Heart left ventricle (tissue), 16 donors: ENCODE data around the gene ACVR2A. TPM values are rescaled to one million over a fixed set of nuclear protein-coding genes. Genes with fewer than 3 reads are reported as not detected.

Experiments
- ATAC-seq, 4 donors: fragments of 200-7000 bp; cut with Tn5 transposase; one replicate each; pipeline ENCODE4 v1.9.1; 2020 to 2022; ENCODE audit warnings: moderate library complexity in 4 of 4, mild to moderate bottlenecking in 3 of 4, moderate number of reproducible peaks in 1 of 4
- DNase-seq, 5 donors: peaks; one replicate each; pipeline ENCODE4 v3.0.0-alpha.2; 2020
- H3K27ac ChIP-seq, 12 donors: fragments of 200-600 bp; sonication (generic) in 4 of 12; one replicate each; pipeline versions ENCODE4 v1.5.0 to v1.8.0; 2016 to 2022; ENCODE audit warnings: mild to moderate bottlenecking in 2 of 12
- H3K27me3 ChIP-seq, 9 donors: fragments of 200-600 bp; sonication (generic) in 2 of 9; one replicate each; pipeline versions ENCODE4 v1.5.1 to v1.8.0; 2016 to 2022; ENCODE audit warnings: mild to moderate bottlenecking in 3 of 9
- H3K36me3 ChIP-seq, 9 donors: fragments of 200-600 bp; sonication (generic) in 2 of 9; one replicate each; pipeline versions ENCODE4 v1.5.0 to v1.8.0; 2018 to 2022; ENCODE audit warnings: mild to moderate bottlenecking in 2 of 9
- H3K4me1 ChIP-seq, 12 donors: fragments of 200-600 bp; sonication (generic) in 4 of 12; one replicate each; pipeline versions ENCODE4 v1.5.0 to v1.8.0; 2016 to 2022; ENCODE audit warnings: mild to moderate bottlenecking in 3 of 12
- H3K4me3 ChIP-seq, 12 donors: fragments of 200-600 bp; sonication (generic) in 4 of 12; one replicate each; pipeline versions ENCODE4 v1.5.0 to v1.8.0; 2017 to 2022; ENCODE audit warnings: mild to moderate bottlenecking in 9 of 12, moderate library complexity in 4 of 12
- H3K9me3 ChIP-seq, 12 donors: fragments of 200-600 bp; sonication (generic) in 4 of 12; one replicate each; pipeline versions ENCODE4 v1.5.0 to v1.8.0; 2016 to 2022; ENCODE audit warnings: mild to moderate bottlenecking in 1 of 12
- POLR2A ChIP-seq, 2 donors: fragments of 450-650 bp; IDR thresholded peaks; one replicate each; pipeline ENCODE4 v1.6.1; 2017; ENCODE audit warnings: antibody characterized with exemption in 2 of 2, mild to moderate bottlenecking in 2 of 2, moderate library complexity in 2 of 2
- WGBS, 4 donors: extraction: QIAGEN DNeasy Blood & Tissue Kit in 2 of 4; methylation state at CpG; one replicate each; pipeline versions ENCODE4 v1.1.5 to v1.1.7; 2013 to 2018; 5-methylcytosine and 5-hydroxymethylcytosine counted together
- intact Hi-C, 10 donors: fragments of 100-400 bp; cut with DNase I; formaldehyde crosslinking; loops; one replicate each; pipeline versions ENCODE4 v1.11.1 to v1.14.2; 2022
- polyA plus RNA-seq, 2 donors: library from polyadenylated mRNA; stranded (reverse); fragments of 200-250 nt; gene quantifications; one replicate each; pipeline ENCODE4 v1.2.3, GENCODE V29; 2013
- total RNA-seq, 9 donors: library from RNA; depleted of rRNA in 2 of 9; stranded (reverse); fragments of >200 nt in 2 of 9; fragmentation: NEBNext Ultra II Directional in 3 of 9; extraction: Animal tissue kit (Norgen Biotek cat#: 25700) in 3 of 9; gene quantifications; one replicate each; pipeline versions ENCODE4 v1.1.0 to v1.2.4, GENCODE V29; 2016 to 2023
- TF ChIP-seq, protein P1 (sequence below), 12 donors: fragments of 200-600 bp; sonication (generic) in 4 of 12; IDR thresholded peaks; one replicate each; pipeline versions ENCODE4 v1.5.0 to v1.8.0; 2018 to 2022; ENCODE audit warnings: antibody characterized with exemption in 12 of 12, mild to moderate bottlenecking in 5 of 12
- donor health status: ischemic (EF 13 %, LVEDD 7.1; RV severe dilation, severe dysfunction).
- donor health status: healthy with polysubstance abuse.
- donor health status: DM: no; HTN: yes; CAD: no.
- donor health status: DM: no; HTN: no; CAD: no.
- donor health status: ischemic (EF 25% LVEDD 6.9; RV normal size, moderate dysfunction).
- donor health status: ischemic (EF 25% LVEDD 5.7; RV mildly dilated, moderate dysfunction).
- donor health status: healthy.
- donor health status: DM: yes; HTN: yes; CAD: no.
- donor health status: ischemic (EF 35%, LVEDD 5.7; RV mildly dilated, moderate dysfunction).
- donor health status: nonischemic (EF 11% LVEDD 7.7; RV severe dilation, severe dysfunction).
- donor health status: DM: yes; HTN: yes; CAD: no.
- donor health status: PGD.
- donor health status: ischemic (EF 29% LVEDD 5.4; RV normal size, mild dysfunction).
- donor health status: nonischemic (EF 23%, LVEDD 6.1; RV moderate dilation, normal function).

The ACVR2A gene
- total and polyA plus RNA-seq, 11 donors = 2.6 to 13.4 (median 11.0) TPM

- ATAC-seq = no peak
- no peak for DNase-seq
- Histone ChIP-seq H3K27ac (no peak overlapping the region), H3K9me3 (no peaks in the 10 kb centered on the region), H3K4me1 (peaks cover 0 to 22% (median 3%) of the 10 kb centered on the region in 12 donors), H3K4me3 (no peak overlapping the region), H3K27me3 (no peaks in the 10 kb centered on the region), H3K36me3 (no peaks in the 10 kb centered on the region)
- TF ChIP-seq, protein P1, sequence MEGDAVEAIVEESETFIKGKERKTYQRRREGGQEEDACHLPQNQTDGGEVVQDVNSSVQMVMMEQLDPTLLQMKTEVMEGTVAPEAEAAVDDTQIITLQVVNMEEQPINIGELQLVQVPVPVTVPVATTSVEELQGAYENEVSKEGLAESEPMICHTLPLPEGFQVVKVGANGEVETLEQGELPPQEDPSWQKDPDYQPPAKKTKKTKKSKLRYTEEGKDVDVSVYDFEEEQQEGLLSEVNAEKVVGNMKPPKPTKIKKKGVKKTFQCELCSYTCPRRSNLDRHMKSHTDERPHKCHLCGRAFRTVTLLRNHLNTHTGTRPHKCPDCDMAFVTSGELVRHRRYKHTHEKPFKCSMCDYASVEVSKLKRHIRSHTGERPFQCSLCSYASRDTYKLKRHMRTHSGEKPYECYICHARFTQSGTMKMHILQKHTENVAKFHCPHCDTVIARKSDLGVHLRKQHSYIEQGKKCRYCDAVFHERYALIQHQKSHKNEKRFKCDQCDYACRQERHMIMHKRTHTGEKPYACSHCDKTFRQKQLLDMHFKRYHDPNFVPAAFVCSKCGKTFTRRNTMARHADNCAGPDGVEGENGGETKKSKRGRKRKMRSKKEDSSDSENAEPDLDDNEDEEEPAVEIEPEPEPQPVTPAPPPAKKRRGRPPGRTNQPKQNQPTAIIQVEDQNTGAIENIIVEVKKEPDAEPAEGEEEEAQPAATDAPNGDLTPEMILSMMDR (IDR thresholded peaks at IDR 0.05) = no peak
- no peak for TF ChIP-seq POLR2A (IDR thresholded peaks at IDR 0.05)
- intact Hi-C loops = no loop called here
- 90 to 94% (median 92%) methylated on average over 2 of the region's 2 CpGs for WGBS, 4 donors
Observed at GRCh38 chr2:147869934-147870333, 25.1 kb downstream of the ACVR2A start.

DNA sequence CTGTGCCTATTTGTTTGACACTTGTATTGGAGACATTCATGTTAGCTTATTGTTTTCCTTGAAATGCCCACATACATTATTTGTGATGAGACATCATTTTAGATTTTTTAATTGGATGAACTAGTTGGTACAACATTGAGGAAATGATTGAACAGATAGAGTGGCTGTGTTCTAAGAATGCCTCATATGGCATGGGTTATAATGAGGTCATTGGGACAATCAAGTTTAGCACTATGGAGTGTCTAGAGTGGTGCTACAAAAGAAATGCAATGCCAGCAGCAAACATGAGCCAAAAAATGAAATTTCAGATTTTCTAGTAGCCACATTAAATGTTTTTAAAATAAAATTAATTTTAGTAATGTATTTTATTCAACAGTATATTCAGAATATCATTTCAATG is 28.1 kb downstream of the ACVR2A start:
- H3K4me1 ChIP-seq = peaks cover 0 to 31% (median 12%) of the 10 kb centered on the region in 12 donors
- intact Hi-C loops = no loop called here
- no peaks in the 10 kb centered on the region for H3K9me3 ChIP-seq
- no peak for TF ChIP-seq POLR2A (IDR thresholded peaks at IDR 0.05)
- TF ChIP-seq, protein P1 (IDR thresholded peaks at IDR 0.05) = no peak
- ATAC-seq (no peak), DNase-seq (no peak)
- H3K27ac ChIP-seq = no peak overlapping the region
- no peaks in the 10 kb centered on the region for H3K36me3 ChIP-seq
- H3K27me3 ChIP-seq = no peaks in the 10 kb centered on the region
- no peak overlapping the region for H3K4me3 ChIP-seq

DNA sequence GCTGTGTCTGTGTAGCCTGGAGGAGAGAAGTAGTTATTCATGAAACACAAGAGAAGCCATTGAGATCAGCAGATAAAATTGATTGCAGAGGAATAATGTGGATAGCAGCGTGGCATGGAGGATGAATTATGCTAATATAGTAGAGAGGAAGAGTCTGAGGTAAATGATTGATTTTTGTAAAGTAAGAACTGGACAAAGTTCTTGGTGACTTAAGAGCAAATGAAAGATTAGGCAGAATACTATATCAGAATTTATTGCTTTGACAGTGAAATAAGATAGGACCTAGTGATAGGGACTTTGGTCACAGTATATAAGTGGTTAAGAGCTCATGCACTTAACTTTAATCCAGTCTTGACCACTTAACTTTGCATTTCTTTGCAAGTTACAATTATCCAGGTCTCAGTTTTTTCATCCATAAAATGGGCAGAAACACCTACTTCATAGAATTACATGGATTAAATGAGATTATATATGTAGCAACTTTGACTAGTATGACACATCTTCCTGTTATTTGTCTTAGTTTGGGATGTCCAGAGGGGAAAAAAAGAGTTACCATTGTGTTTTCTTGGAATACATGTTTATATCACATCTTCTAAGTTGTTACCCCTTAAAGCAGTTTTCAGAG is 29.1 kb downstream of the ACVR2A start:
- no peak for ATAC-seq
- intact Hi-C loops = no loop called here
- no peak overlapping the region for H3K4me3 ChIP-seq
- no peaks in the 10 kb centered on the region for H3K36me3 ChIP-seq
- H3K27me3 ChIP-seq = no peaks in the 10 kb centered on the region
- TF ChIP-seq, protein P1 (IDR thresholded peaks at IDR 0.05) = no peak
- H3K27ac ChIP-seq = no peak overlapping the region
- no peaks in the 10 kb centered on the region for H3K9me3 ChIP-seq
- DNase-seq = no peak
- peaks cover 0 to 27% (median 12%) of the 10 kb centered on the region in 12 donors for H3K4me1 ChIP-seq
- WGBS, 4 donors = 96 to 98% (median 97%) methylated on average over 1 of the region's 1 CpG

DNA sequence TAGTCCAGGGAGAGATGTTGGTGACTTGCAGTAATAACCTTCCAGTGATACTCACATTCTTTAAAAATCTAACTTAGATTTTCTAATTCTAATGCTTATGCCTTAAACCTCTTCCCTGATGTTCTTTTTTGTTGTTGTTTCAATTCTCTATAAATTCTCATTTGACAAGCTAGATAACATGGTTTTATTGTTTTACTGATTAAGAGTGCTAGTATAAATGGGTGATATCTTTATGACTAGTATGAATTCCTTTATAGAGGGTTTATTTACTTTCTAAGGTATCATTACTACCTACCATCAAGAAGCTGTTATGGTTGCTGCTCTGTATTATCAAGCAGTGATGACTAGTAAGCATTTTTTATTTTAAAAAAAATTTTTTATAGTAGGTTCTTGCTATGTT is 35.0 kb downstream of the ACVR2A start:
- H3K9me3 ChIP-seq = no peaks in the 10 kb centered on the region
- intact Hi-C loops = loop anchor here in 2 of 10 donors (5.0 kb wide), 1 partner anchor 33 kb away; the partner anchor contains the start of gene ACVR2A (in 2 of the 2)
- H3K27ac ChIP-seq = no peak overlapping the region
- no peak for ATAC-seq
- no peak for DNase-seq
- peaks cover 0 to 50% (median 25%) of the 10 kb centered on the region in 12 donors for H3K4me1 ChIP-seq
- TF ChIP-seq POLR2A (IDR thresholded peaks at IDR 0.05) = no peak
- TF ChIP-seq, protein P1 (IDR thresholded peaks at IDR 0.05) = no peak
- no peaks in the 10 kb centered on the region for H3K27me3 ChIP-seq
- H3K36me3 ChIP-seq = no peaks in the 10 kb centered on the region
- no peak overlapping the region for H3K4me3 ChIP-seq
